GM12878 (cell line): ENCODE results near the gene TH. TPM values are rescaled to one million over a fixed set of nuclear protein-coding genes. Genes with fewer than 3 reads are reported as not detected.

Source experiments
- ATAC-seq: fragments of 200-7000 bp; cut with Tn5 transposase; 3 replicates; pipeline ENCODE4 v1.9.1; 2020; ENCODE audit warnings: mild to moderate bottlenecking, moderate library complexity
- BruUV-seq: library from RNA; stranded (reverse); fragments of 400-500 nt; replicated peaks from 2 replicates; lab custom pipeline; 2021; lab: Mats Ljungman, UMichigan
- CTCF ChIA-PET: fragments of 300-600 bp; sonication (Branson Sonifier 250); formaldehyde crosslinking; extraction: SDS; loops from one replicate; lab custom pipeline; 2021; ENCODE audit warnings: inconsistent platforms; lab: Yijun Ruan, JAX
- POLR2A ChIA-PET: fragments of 350-600 bp; formaldehyde crosslinking; extraction: SDS; loops from one replicate; lab custom pipeline; 2021; ENCODE audit warnings: inconsistent platforms; lab: Charles Lee
- RAD21 ChIA-PET: fragments of 300-600 bp; sonication (Branson Sonifier 250); formaldehyde crosslinking; loops from one replicate; lab custom pipeline; 2023; ENCODE audit warnings: antibody characterized with exemption; ENCODE audit not compliant: unreplicated experiment; lab: Charles Lee
- SMC1A ChIA-PET: fragments of 300-600 bp; sonication (Branson Sonifier 250); formaldehyde crosslinking; loops from one replicate; lab custom pipeline; 2023; ENCODE audit not compliant: unreplicated experiment, uncharacterized antibody; lab: Charles Lee
- DNase-seq: peaks from one replicate; pipeline ENCODE4 v3.0.0-alpha.2; 2011; ENCODE audit warnings: low read depth, low spot score
- FAIRE-seq: peaks from 3 replicates; lab custom pipeline; 2011; peaks lifted over from hg19 to GRCh38; lab: Jason Lieb, UNC
- H2AFZ ChIP-seq: 2 replicates; pipeline ENCODE4 v1.6.0; 2011; ENCODE audit warnings: low read depth, low read length, control low read depth; ENCODE audit not compliant: control insufficient read depth
- H3K27ac ChIP-seq: 2 replicates; pipeline ENCODE4 v1.5.1; 2011; ENCODE audit warnings: control low read depth; ENCODE audit not compliant: control insufficient read depth, insufficient read depth
- H3K27me3 ChIP-seq, 2 experiments: replicated peaks in 1 of 2; 2 replicates each; pipeline versions ENCODE4 v1.6.0 to v1.6.1; 2011; ENCODE audit warnings: low read length in 1 of 2; ENCODE audit not compliant: control insufficient read depth in 2 of 2, insufficient read depth in 2 of 2
- H3K36me3 ChIP-seq, 2 experiments: 2 replicates each; pipeline ENCODE4 v1.5.1; 2011; ENCODE audit warnings: low read length in 1 of 2; ENCODE audit not compliant: control insufficient read depth in 2 of 2, insufficient read depth in 2 of 2
- H3K4me1 ChIP-seq: 2 replicates; pipeline ENCODE4 v1.6.1; 2011; ENCODE audit warnings: mild to moderate bottlenecking, low read length, moderate library complexity, mixed read lengths; ENCODE audit not compliant: control insufficient read depth, insufficient read depth
- H3K4me2 ChIP-seq: 2 replicates; pipeline ENCODE4 v1.6.0; 2011; ENCODE audit warnings: control low read depth; ENCODE audit not compliant: control insufficient read depth, insufficient read depth
- H3K4me3 ChIP-seq: fragments of 200-600 bp; sonication (generic); 2 replicates; pipeline ENCODE4 v1.5.1; 2016
- H3K79me2 ChIP-seq: 2 replicates; pipeline ENCODE4 v1.6.0; 2011; ENCODE audit warnings: low read length; ENCODE audit not compliant: control insufficient read depth, insufficient read depth
- H3K9ac ChIP-seq: 2 replicates; pipeline ENCODE4 v1.8.0; 2011; ENCODE audit warnings: low read length, control low read depth, mixed read lengths; ENCODE audit not compliant: control insufficient read depth, insufficient read depth
- H3K9me3 ChIP-seq: replicated peaks from 3 replicates; pipeline ENCODE4 v1.5.1; 2011; ENCODE audit warnings: mild to moderate bottlenecking, low read length; ENCODE audit not compliant: control insufficient read depth, insufficient read depth
- H4K20me1 ChIP-seq: 2 replicates; pipeline ENCODE4 v1.6.0; 2011; ENCODE audit not compliant: control insufficient read depth, insufficient read depth
- BCL3 ChIP-seq: IDR thresholded peaks from 2 replicates; pipeline ENCODE4 v1.6.1; 2011; ENCODE audit warnings: borderline replicate concordance, low read depth, mild to moderate bottlenecking, moderate library complexity, low read length; ENCODE audit not compliant: insufficient read depth, poor library complexity, severe bottlenecking
- BMI1 ChIP-seq: fragments of 450-650 bp; IDR thresholded peaks from 2 replicates; pipeline ENCODE4 v1.6.1; 2016; ENCODE audit warnings: mild to moderate bottlenecking, moderate library complexity, borderline replicate concordance
- CEBPB ChIP-seq, 2 experiments: fragments of 150-350 bp in 1 of 2; IDR thresholded peaks; 2 replicates each; pipeline ENCODE4 v1.6.1; 2012 to 2014; ENCODE audit warnings: low read depth in 2 of 2, low read length in 2 of 2, borderline replicate concordance in 1 of 2, inconsistent platforms in 1 of 2
- DPF2 ChIP-seq: fragments of 450-650 bp; IDR thresholded peaks from 2 replicates; pipeline ENCODE4 v1.6.1; 2017; ENCODE audit warnings: mild to moderate bottlenecking
- FOS ChIP-seq: IDR thresholded peaks from 3 replicates; pipeline ENCODE4 v1.6.1; 2011; ENCODE audit warnings: borderline replicate concordance; ENCODE audit not compliant: insufficient read length; ENCODE audit errors: extremely low read depth
- HSF1 ChIP-seq: fragments of 150-350 bp; IDR thresholded peaks from 2 replicates; pipeline ENCODE4 v1.6.1; 2014; ENCODE audit warnings: mild to moderate bottlenecking, low read depth, low read length
- IRF3 ChIP-seq: fragments of 450-650 bp; IDR thresholded peaks from 2 replicates; pipeline ENCODE4 v1.6.1; 2014; ENCODE audit warnings: mild to moderate bottlenecking
- KAT2A ChIP-seq: conservative IDR thresholded peaks from 2 replicates; pipeline ENCODE4 v1.6.1; 2011; ENCODE audit warnings: low read depth, low read length; ENCODE audit not compliant: control insufficient read depth
- NRF1 ChIP-seq: conservative IDR thresholded peaks from 2 replicates; pipeline ENCODE4 v1.6.1; 2011; ENCODE audit warnings: mild to moderate bottlenecking, low read depth, low read length, improper control_type of control experiment
- SMARCA5 ChIP-seq: fragments of 450-650 bp; IDR thresholded peaks from 2 replicates; pipeline ENCODE4 v1.6.1; 2017; ENCODE audit warnings: mild to moderate bottlenecking
- ZBTB4 ChIP-seq: fragments of 450-650 bp; formaldehyde crosslinking; IDR thresholded peaks from 2 replicates; pipeline ENCODE4 v1.4.0; 2022; ENCODE audit warnings: mild to moderate bottlenecking, moderate library complexity
- WGBS: methylation state at CpG from one replicate; pipeline ENCODE4 v1.1.6; 2016; ENCODE audit warnings: low lambda C conversion rate; ENCODE audit not compliant: insufficient replicate concordance, insufficient coverage; ENCODE audit errors: missing lambda C conversion rate; 5-methylcytosine and 5-hydroxymethylcytosine counted together
- in situ Hi-C: fragments of 300-500 bp; cut with MboI; formaldehyde crosslinking; loops from 9 replicates; pipeline ENCODE4 v1.14.3; 2018; ENCODE audit warnings: mixed read lengths
- intact Hi-C: fragments of 100-400 bp; cut with micrococcal nuclease; formaldehyde crosslinking; loops from one replicate; pipeline ENCODE4 v1.14.2; 2022; ENCODE audit not compliant: unreplicated experiment
- polyA plus RNA-seq, 11 experiments: library from polyadenylated mRNA; depleted of rRNA in 4 of 11; unstranded in 6 of 11; stranded (reverse) in 5 of 11; fragments of >200 nt; fragmentation: Nextera tagmentation in 4 of 11; fragmentation: Illumina TruSeq in 1 of 11; extraction: Ambion mirVana in 4 of 11; extraction: Trizol in 1 of 11; gene quantifications; 1 replicate in 1 of 11; 2 replicates in 10 of 11; pipeline versions ENCODE4 v1.2.1 to v1.2.3, GENCODE V29; 2011 to 2016; ENCODE audit warnings: inconsistent platforms in 2 of 11, missing spikeins in 2 of 11, low read depth in 1 of 11
- total RNA-seq, 4 experiments: library from RNA; depleted of rRNA in 3 of 4; stranded (reverse); fragments of >200 nt in 3 of 4; fragmentation: Illumina TruSeq in 1 of 4; extraction: Trizol in 1 of 4; gene quantifications; 2 replicates each; pipeline versions ENCODE4 v1.2.1 to v1.2.3, GENCODE V29; 2013 to 2021

Gene TH
- total and polyA plus RNA-seq, 10 of the 15 experiments (the other 5 are each of a cell fraction or from before 2014, with no cell fraction given): not detected

GRCh38 chr11:2114430-2115241, 57.0 kb downstream of the TH start:
- ATAC-seq (no peak), FAIRE-seq (no peak), DNase-seq (no peak)
- Histone ChIP-seq H4K20me1 (no peaks in the 10 kb centered on the region), H3K4me1 (no peaks in the 10 kb centered on the region), H3K9me3 (no peaks in the 10 kb centered on the region; the same call in 2 of the 3 replicates), H3K4me3 (no peak overlapping the region), H3K4me2 (no peak overlapping the region), H3K79me2 (no peaks in the 10 kb centered on the region), H3K27me3 (no peaks in the 10 kb centered on the region; a peak in 1 of 4 replicates), H3K9ac (no peak overlapping the region), H3K27ac (no peak overlapping the region)
- intact Hi-C loops (no loop called here), in situ Hi-C loops (no loop called here)
- ChIA-PET RAD21 (no interaction called here), SMC1A (no interaction called here), POLR2A (no interaction called here)
- TF ChIP-seq FOS: no peak
- no peak for TF ChIP-seq NRF1
- TF ChIP-seq BCL3: no peak
- TF ChIP-seq BMI1: no peak
- no peak for TF ChIP-seq IRF3
- TF ChIP-seq KAT2A: no peak
- TF ChIP-seq SMARCA5: no peak
- TF ChIP-seq DPF2: no peak
- TF ChIP-seq CEBPB (IDR thresholded peaks at IDR 0.05; ENCODE audit: borderline replicate concordance in 1 of 2, low read depth in 2 of 2, low read length in 2 of 2): no peak
- TF ChIP-seq ZBTB4 (CRISPR knock-in tag): no peak
- TF ChIP-seq HSF1: no peak
- TF ChIP-seq, all 136 proteins: peak for 0
- BruUV-seq: no TSS peak
- 29% methylated on average over 32 of the region's 32 CpGs for WGBS
- CTCF ChIA-PET: no interaction called here
- no peaks in the 10 kb centered on the region for H3K36me3 ChIP-seq
- no peak overlapping the region for H2AFZ ChIP-seq
